ENCODE measurements around the gene FKBP2. TPM values are rescaled to one million over a fixed set of nuclear protein-coding genes. Genes with fewer than 3 reads are reported as not detected.

The FKBP2 gene
- total RNA-seq, 1 donor from 2014 or later = 31.4 TPM

- Mint-ChIP-seq H3K9me3 (ENCODE audit: unreplicated experiment) (no peaks in the 10 kb centered on the region), H3K27me3 (ENCODE audit: unreplicated experiment) (peaks cover 2% of the 10 kb centered on the region), H3K4me1 (ENCODE audit: low read depth, unreplicated experiment) (no peaks in the 10 kb centered on the region), H3K36me3 (ENCODE audit: unreplicated experiment) (no peaks in the 10 kb centered on the region), H3K4me3 (ENCODE audit: unreplicated experiment) (no peak overlapping the region), H3K27ac (ENCODE audit: unreplicated experiment) (no peak overlapping the region)
- TF ChIP-seq, protein P1, sequence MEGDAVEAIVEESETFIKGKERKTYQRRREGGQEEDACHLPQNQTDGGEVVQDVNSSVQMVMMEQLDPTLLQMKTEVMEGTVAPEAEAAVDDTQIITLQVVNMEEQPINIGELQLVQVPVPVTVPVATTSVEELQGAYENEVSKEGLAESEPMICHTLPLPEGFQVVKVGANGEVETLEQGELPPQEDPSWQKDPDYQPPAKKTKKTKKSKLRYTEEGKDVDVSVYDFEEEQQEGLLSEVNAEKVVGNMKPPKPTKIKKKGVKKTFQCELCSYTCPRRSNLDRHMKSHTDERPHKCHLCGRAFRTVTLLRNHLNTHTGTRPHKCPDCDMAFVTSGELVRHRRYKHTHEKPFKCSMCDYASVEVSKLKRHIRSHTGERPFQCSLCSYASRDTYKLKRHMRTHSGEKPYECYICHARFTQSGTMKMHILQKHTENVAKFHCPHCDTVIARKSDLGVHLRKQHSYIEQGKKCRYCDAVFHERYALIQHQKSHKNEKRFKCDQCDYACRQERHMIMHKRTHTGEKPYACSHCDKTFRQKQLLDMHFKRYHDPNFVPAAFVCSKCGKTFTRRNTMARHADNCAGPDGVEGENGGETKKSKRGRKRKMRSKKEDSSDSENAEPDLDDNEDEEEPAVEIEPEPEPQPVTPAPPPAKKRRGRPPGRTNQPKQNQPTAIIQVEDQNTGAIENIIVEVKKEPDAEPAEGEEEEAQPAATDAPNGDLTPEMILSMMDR (IDR thresholded peaks at IDR 0.05; ENCODE audit: partially characterized antibody, unreplicated experiment) = no peak
- DNase-seq = no peak
Observed at GRCh38 chr11:64223001-64223651, 17.8 kb upstream of the FKBP2 start.

GRCh38 chr11:64224151-64224890, 16.6 kb upstream of the FKBP2 start:
- no peak for DNase-seq
- no peaks in the 10 kb centered on the region for H3K9me3 Mint-ChIP-seq (ENCODE audit: unreplicated experiment)
- no peak overlapping the region for H3K27ac Mint-ChIP-seq (ENCODE audit: unreplicated experiment)
- peaks cover 4% of the 10 kb centered on the region for H3K27me3 Mint-ChIP-seq (ENCODE audit: unreplicated experiment)
- no peaks in the 10 kb centered on the region for H3K4me1 Mint-ChIP-seq (ENCODE audit: low read depth, unreplicated experiment)
- TF ChIP-seq, protein P1 (IDR thresholded peaks at IDR 0.05; ENCODE audit: partially characterized antibody, unreplicated experiment) = no peak
- H3K4me3 Mint-ChIP-seq (ENCODE audit: unreplicated experiment) = no peak overlapping the region
- no peaks in the 10 kb centered on the region for H3K36me3 Mint-ChIP-seq (ENCODE audit: unreplicated experiment)

- H3K36me3 Mint-ChIP-seq (ENCODE audit: unreplicated experiment) = no peaks in the 10 kb centered on the region
- DNase-seq = no peak
- H3K9me3 Mint-ChIP-seq (ENCODE audit: unreplicated experiment) = no peaks in the 10 kb centered on the region
- H3K4me3 Mint-ChIP-seq (ENCODE audit: unreplicated experiment) = peak overlapping the region; percentile 87
- no peak overlapping the region for H3K27ac Mint-ChIP-seq (ENCODE audit: unreplicated experiment)
- H3K27me3 Mint-ChIP-seq (ENCODE audit: unreplicated experiment) = peaks cover 4% of the 10 kb centered on the region
- TF ChIP-seq, protein P1 (IDR thresholded peaks at IDR 0.05; ENCODE audit: partially characterized antibody, unreplicated experiment) = no peak
- H3K4me1 Mint-ChIP-seq (ENCODE audit: low read depth, unreplicated experiment) = no peaks in the 10 kb centered on the region
Observed at GRCh38 chr11:64224891-64225607, 15.8 kb upstream of the FKBP2 start.

DNA sequence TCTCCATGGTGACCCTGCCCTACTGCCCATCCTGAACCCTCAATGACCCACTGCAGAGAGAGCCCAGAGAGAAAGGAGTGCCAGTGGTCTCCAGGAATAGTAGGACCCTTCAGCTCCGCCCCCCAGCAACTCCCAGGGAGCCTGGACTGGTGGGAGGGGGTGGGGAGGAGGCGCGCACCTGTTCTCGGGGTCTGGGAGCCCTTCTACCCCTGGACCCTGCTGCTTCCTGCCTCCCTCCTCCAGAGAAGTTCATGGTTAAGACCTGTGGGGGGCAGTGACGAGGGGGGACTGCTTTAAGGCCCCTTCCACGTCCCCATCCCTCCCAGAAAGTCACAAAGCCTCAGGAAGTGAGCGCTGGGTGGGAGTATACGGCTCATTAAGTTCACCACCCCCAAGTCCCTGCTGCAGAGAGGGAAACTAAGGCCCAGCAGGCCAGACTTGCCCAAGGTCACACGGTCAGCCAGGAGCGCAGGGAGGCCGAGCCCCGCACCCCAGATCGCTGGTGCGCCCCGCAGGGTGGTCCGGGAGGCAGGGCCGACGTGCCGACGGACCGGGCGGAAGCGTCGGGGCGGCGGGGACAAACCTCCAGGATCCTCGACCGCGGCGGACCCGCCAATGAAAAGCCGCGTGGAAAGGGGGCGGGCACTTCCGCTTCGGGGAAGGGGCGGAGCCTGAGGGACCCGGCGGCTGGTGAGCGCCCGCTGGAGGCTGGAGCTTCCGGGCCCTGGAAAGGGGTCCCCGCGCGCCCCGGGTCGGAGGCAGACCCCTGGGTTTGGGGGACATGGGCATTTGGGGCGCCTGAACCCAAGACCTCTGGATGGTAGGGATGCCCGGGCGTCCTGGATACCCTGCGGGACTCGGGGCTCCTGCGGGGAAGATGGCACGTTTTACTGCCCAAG, 15.0 kb upstream of the FKBP2 start, which contains the start of the genes NUDT22 and TRPT1:
TSS of gene NUDT22 (plus strand) at position 667 of the 899 bp plus-strand sequence. CDS start 379 bp downstream, outside the sequence.
TSS of gene TRPT1 (minus strand) at position 579 of the 899 bp plus-strand sequence. CDS start at position 253, 326 bp downstream.
- Mint-ChIP-seq H3K4me3 (ENCODE audit: unreplicated experiment) (peak within 1 kb of the TSS; percentile 87), H3K4me1 (ENCODE audit: low read depth, unreplicated experiment) (no peaks in the 10 kb centered on the region), H3K9me3 (ENCODE audit: unreplicated experiment) (peaks cover under 1% of the 10 kb centered on the region), H3K36me3 (ENCODE audit: unreplicated experiment) (no peaks in the 10 kb centered on the region), H3K27me3 (ENCODE audit: unreplicated experiment) (peaks cover 4% of the 10 kb centered on the region), H3K27ac (ENCODE audit: unreplicated experiment) (no peak within 1 kb of the TSS)
- TF ChIP-seq, protein P1 (IDR thresholded peaks at IDR 0.05; ENCODE audit: partially characterized antibody, unreplicated experiment) = peak; percentile 54
- peak; percentile 95 for DNase-seq

All from glutamatergic neuron (in vitro differentiated cells).